Suppressor macrophage treated with lipopolysaccharide for 1 hour (primary cell): Measurements from ENCODE around the gene KLHL6.
"Not testable (repeated sequence)": the region's sequence is repeated elsewhere in the genome, so short reads cannot be mapped to it uniquely, and the experiment has no call there.

ENCODE experiments used
- DNase-seq, 3 donors: peaks; one replicate each; pipeline ENCODE4 v3.0.0-alpha.2; 2020 to 2022

The KLHL6 gene

DNA sequence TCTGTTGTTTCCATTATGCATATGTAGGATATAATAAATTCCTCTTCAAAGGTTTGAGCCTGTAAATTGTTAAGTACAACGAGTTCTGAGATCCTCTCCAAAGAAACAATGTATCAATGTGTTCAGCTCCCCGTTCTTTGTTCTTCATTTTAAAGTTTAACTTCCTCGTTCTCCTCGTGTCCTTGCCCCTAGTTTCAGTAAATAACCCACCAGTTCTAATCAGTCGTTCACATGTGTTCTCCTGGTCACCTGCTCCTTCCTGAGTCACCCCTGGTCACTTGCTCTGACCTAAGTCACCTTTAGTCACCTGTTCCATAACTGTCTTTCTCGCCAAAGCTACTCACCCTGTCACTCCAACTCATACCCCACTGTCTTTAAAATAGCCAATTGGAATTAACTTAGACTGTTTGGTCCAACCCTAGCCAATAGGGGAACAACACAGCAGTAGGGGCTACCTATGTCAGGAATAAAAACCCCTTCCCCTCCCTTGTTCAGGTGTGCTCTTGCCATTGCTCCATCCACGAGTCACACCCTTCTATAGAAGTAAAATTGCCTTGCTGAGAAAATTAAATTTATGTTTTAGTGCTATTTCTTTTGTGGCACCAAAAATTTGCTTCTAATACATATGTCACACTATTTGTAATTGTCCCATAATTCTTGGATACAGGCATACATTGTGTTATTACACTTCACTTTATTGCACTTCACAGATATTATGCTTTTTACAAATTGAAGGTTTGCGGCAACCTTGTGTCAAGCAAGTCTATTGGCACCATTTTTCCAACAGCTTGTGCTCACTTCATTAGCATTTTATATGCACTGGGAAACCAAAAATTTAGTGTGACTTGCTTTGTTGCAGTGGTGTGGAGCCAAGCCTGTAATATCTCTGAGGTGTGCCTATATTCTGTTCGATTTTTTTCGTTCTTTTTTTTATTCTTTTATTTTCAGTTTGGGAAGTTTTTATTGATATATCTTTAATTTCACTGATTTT, 111.8 kb downstream of the KLHL6 start:
- no peak for DNase-seq

DNA sequence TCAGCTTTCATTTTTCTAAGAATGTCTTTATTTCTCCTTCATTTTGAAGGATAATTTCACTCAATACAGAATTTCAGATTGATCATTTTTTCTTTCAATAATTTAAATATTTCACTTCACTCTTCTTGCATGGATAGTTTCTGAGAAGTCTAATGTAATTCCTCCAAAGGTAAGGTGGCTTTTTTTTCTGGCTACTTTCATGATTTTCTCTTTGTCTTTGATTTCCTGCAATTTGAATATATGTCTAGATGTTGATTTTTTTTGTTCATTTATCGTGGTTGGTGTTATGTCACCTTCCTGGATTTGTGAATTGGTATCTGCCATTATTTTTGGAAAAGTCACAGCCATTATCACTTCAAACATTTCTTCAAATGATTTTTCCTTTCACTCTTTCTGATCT, 112.5 kb downstream of the KLHL6 start:
- no peak for DNase-seq

DNA sequence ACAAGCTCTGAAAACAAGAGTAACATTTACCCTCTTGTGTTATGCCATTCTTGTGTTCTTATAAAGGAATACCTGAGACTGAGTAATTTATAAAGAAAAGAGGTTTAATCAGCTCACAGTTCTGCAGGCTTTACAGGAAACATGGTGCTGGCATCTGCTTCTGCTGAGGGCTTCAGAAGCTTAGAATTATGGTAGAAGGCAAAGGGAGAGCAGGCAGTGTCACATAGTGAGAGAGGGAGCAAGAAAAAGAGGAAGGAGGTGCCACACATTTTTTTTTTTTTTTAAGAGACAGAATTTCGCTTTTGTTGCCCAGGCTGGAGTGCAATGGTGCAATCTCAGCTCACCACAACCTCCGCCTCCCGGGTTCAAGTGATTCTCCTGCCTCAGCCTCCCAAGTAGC, 115.0 kb downstream of the KLHL6 start:
- DNase-seq: not testable (repeated sequence)

DNA sequence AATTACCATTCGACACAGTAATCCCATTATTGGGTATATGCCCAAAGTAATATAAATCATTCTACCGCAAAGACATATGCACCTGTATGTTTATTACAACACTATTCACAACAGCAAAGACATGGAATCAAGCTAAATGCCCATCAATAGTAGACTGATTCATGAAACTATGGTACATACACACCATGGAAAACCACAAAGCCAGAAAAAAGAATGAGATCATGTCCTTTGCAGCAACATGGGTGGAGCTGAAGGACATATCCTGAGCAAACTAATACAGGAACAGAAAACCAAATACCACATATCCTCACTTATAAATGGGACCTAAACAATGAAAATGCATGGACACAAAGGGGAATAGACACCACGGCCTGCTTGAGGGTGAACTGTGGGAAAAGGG, 116.0 kb downstream of the KLHL6 start:
- peak; percentile 20 to 50 (median 43) for DNase-seq

DNA sequence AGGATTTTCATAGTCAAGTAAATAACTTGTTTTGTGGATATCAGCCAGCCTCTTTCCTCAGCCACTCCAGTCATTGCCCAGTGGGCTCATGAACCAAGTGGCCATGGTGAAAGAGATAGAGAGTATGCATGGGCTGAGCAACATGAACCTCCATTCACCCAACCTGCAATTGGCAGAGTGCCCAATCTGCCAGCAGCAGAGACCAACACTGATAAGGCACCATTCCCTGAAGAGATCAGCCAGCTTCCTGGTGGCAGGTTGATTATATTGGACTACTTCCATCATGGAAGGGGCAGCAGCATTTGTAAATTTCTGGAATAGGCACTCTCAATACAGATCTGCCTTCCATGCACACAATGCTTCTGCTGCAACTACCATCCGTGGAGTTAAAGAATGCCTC, 116.8 kb downstream of the KLHL6 start:
- no peak for DNase-seq

DNA sequence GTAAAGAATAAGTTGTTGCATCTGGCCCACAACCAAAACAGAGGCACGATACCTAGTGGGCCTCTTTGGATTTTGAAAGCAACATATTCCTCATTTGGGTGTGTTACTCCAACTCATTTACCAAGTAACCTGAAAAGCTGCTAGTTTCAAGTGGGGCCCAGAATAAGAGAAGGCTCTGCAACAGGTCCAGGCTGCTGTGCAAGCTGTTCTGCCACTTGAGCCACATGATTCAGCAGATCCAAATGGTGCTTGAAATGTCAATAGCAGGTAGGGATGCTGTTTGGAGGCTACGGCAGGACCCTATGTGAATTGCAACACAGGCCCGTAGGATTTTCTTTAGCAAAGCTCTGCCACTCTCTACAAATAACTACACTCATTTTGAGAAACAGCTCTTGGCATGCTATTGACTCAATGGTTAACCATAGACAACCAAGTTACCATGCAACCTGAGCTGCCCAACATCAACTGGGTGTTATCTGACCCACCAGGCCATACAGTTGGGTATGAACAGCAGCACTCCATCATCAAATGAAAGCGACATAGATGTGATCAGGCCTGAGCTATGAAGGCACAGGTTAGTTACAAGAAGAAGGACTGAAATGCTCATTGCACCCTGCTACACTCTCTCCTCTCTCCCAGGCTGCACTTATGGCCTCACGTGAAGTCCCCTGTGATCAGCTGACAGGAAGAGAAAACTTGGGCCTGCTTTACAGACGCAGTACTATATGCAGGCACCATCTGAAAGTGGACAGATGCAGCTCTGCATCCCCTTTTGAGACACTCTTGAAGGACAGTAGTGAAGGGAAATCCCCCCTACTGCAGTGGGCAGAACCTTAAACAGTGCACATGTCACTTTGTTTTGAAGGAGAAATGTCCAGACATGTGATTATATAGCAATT, 117.6 kb downstream of the KLHL6 start:
- DNase-seq: no peak
